HepG2 (cell line): ENCODE data around the gene CILP2. TPM values are rescaled to one million over a fixed set of nuclear protein-coding genes. Genes with fewer than 3 reads are reported as not detected.
A peak's percentile ranks its signal among the peaks of the same experiment; 100 is the strongest.

ENCODE experiments used
- ATAC-seq: fragments of 200-7000 bp; cut with Tn5 transposase; 3 replicates; pipeline ENCODE4 v1.9.1; 2020; ENCODE audit warnings: mild to moderate bottlenecking, moderate library complexity
- BruUV-seq: library from RNA; stranded (reverse); fragments of 400-500 nt; replicated peaks from 2 replicates; lab custom pipeline; 2021; lab: Mats Ljungman, UMichigan
- CTCF ChIA-PET: fragments of 300-600 bp; formaldehyde crosslinking; extraction: SDS; loops from one replicate; lab custom pipeline; 2021; ENCODE audit warnings: low total read pairs, inconsistent platforms, low intra/inter-chr PET ratio; lab: Yijun Ruan, JAX
- POLR2A ChIA-PET: fragments of 350-600 bp; sonication (Branson Sonifier 250); formaldehyde crosslinking; loops from one replicate; lab custom pipeline; 2020; ENCODE audit warnings: antibody characterized with exemption, inconsistent platforms; lab: Yijun Ruan, JAX
- DNase-seq: peaks from one replicate; pipeline ENCODE4 v3.0.0-alpha.2; 2015; ENCODE audit warnings: low spot score
- FAIRE-seq: peaks from 3 replicates; lab custom pipeline; 2011; peaks lifted over from hg19 to GRCh38; lab: Jason Lieb, UNC
- H2AFZ ChIP-seq: one replicate; pipeline ENCODE4 v1.6.1; 2011; ENCODE audit warnings: low read length, inconsistent platforms
- H3K27ac ChIP-seq: fragments of 300-600 bp; 3 replicates; pipeline ENCODE4 v1.8.0; 2011; ENCODE audit warnings: mixed run types, mild to moderate bottlenecking, mixed read lengths, low read length, inconsistent platforms; ENCODE audit not compliant: insufficient read depth; ENCODE audit errors: extremely low read length
- H3K27me3 ChIP-seq, 2 experiments: fragments of 200-600 bp in 1 of 2; 2 replicates in 1 of 2; 3 replicates in 1 of 2; pipeline versions ENCODE4 v1.6.0 to v1.8.0; 2011; ENCODE audit warnings: low read length in 2 of 2, mild to moderate bottlenecking in 2 of 2, moderate library complexity in 2 of 2, inconsistent platforms in 1 of 2; ENCODE audit not compliant: insufficient read depth in 2 of 2, control insufficient read depth in 1 of 2
- H3K36me3 ChIP-seq, 2 experiments: fragments of 200-600 bp in 1 of 2; replicated peaks in 1 of 2; 2 replicates in 1 of 2; 3 replicates in 1 of 2; pipeline versions ENCODE4 v1.5.1 to v1.8.0; 2011; ENCODE audit warnings: low read length in 2 of 2, inconsistent platforms in 1 of 2; ENCODE audit not compliant: insufficient read depth in 2 of 2, control insufficient read depth in 1 of 2
- H3K4me1 ChIP-seq: 2 replicates; pipeline ENCODE4 v1.5.1; 2012; ENCODE audit warnings: low read length, inconsistent platforms; ENCODE audit not compliant: insufficient read depth
- H3K4me2 ChIP-seq: 2 replicates; pipeline ENCODE4 v1.6.0; 2011; ENCODE audit warnings: low read depth, low read length, inconsistent platforms
- H3K4me3 ChIP-seq, 3 experiments: fragments of 200-600 bp in 1 of 3; sonication (generic), shearing (Covaris generic) in 1 of 3; replicated peaks in 1 of 3; 2 replicates each; pipeline ENCODE4 v1.5.1; 2011 to 2016; ENCODE audit warnings: low read length in 3 of 3, inconsistent platforms in 2 of 3, low read depth in 2 of 3, mild to moderate bottlenecking in 2 of 3, control low read depth in 1 of 3, mixed read lengths in 1 of 3; ENCODE audit not compliant: insufficient read depth in 1 of 3
- H3K79me2 ChIP-seq: one replicate; pipeline ENCODE4 v1.6.1; 2011; ENCODE audit warnings: low read length, inconsistent platforms; ENCODE audit not compliant: insufficient read depth
- H3K9ac ChIP-seq: 2 replicates; pipeline ENCODE4 v1.6.0; 2011; ENCODE audit warnings: mild to moderate bottlenecking, low read depth, low read length, inconsistent platforms; ENCODE audit not compliant: insufficient read depth
- H3K9me3 ChIP-seq: 2 replicates; pipeline ENCODE4 v1.5.1; 2012; ENCODE audit warnings: mild to moderate bottlenecking, low read length
- H4K20me1 ChIP-seq: 2 replicates; pipeline ENCODE4 v1.6.0; 2011; ENCODE audit warnings: inconsistent platforms, mild to moderate bottlenecking, low read length, moderate library complexity; ENCODE audit not compliant: insufficient read depth
- CBX2 ChIP-seq, 2 experiments: fragments of 200-600 bp in 1 of 2; sonication (generic); formaldehyde crosslinking in 1 of 2; IDR thresholded peaks; 2 replicates each; pipeline versions ENCODE4 v1.7.0 to v1.8.1; 2018 to 2022; ENCODE audit warnings: low read depth in 2 of 2, low read length in 1 of 2, mild to moderate bottlenecking in 1 of 2, missing genetic modification reagents in 1 of 2
- HIVEP1 ChIP-seq: sonication (generic); formaldehyde crosslinking; IDR thresholded peaks from 2 replicates; pipeline ENCODE4 v1.4.0; 2020; ENCODE audit warnings: mild to moderate bottlenecking, missing genetic modification reagents
- NCOA1 ChIP-seq: sonication (generic); formaldehyde crosslinking; IDR thresholded peaks from 2 replicates; pipeline ENCODE4 v1.9.0; 2021; ENCODE audit warnings: missing genetic modification reagents
- NFKB2 ChIP-seq: sonication (generic); formaldehyde crosslinking; IDR thresholded peaks from 2 replicates; pipeline ENCODE4 v1.4.0; 2020; ENCODE audit warnings: missing genetic modification reagents, borderline replicate concordance
- SNAPC2 ChIP-seq: sonication (generic); formaldehyde crosslinking; IDR thresholded peaks from 2 replicates; pipeline ENCODE4 v1.8.1; 2022; ENCODE audit warnings: mild to moderate bottlenecking, missing genetic modification reagents
- SP5 ChIP-seq: IDR thresholded peaks from 2 replicates; pipeline ENCODE4 v1.6.1; 2016; ENCODE audit warnings: low read depth, borderline replicate concordance
- SSRP1 ChIP-seq: IDR thresholded peaks from 2 replicates; pipeline ENCODE4 v1.6.1; 2016; ENCODE audit warnings: control low read depth
- STAG1 ChIP-seq: sonication (generic); formaldehyde crosslinking; IDR thresholded peaks from 2 replicates; pipeline ENCODE4 v1.4.0; 2020; ENCODE audit warnings: missing genetic modification reagents
- ZMYM3 ChIP-seq: sonication (generic); formaldehyde crosslinking; IDR thresholded peaks from 2 replicates; pipeline ENCODE4 v1.5.1; 2020; ENCODE audit warnings: mild to moderate bottlenecking, missing genetic modification reagents
- ZNF121 ChIP-seq: sonication (generic); formaldehyde crosslinking; IDR thresholded peaks from 2 replicates; pipeline ENCODE4 v1.5.0; 2020; ENCODE audit warnings: mild to moderate bottlenecking, missing genetic modification reagents
- ZNF282 ChIP-seq: fragments of 450-650 bp; IDR thresholded peaks from 2 replicates; pipeline ENCODE4 v1.6.1; 2018; ENCODE audit not compliant: partially characterized antibody
- ZSCAN22 ChIP-seq: sonication (generic); formaldehyde crosslinking; IDR thresholded peaks from 2 replicates; pipeline ENCODE4 v1.4.0; 2020; ENCODE audit warnings: mild to moderate bottlenecking, missing genetic modification reagents
- WGBS: methylation state at CpG from one replicate; pipeline ENCODE4 v1.1.6; 2017; ENCODE audit warnings: low lambda C conversion rate; 5-methylcytosine and 5-hydroxymethylcytosine counted together
- in situ Hi-C: cut with HindIII; loops from 2 replicates; pipeline ENCODE4 v1.10.0; 2017; ENCODE audit warnings: low pct_unique_long_range_greater_than_20kb; ENCODE audit not compliant: extremely low pct_ligation_motif_present
- intact Hi-C: fragments of 100-400 bp; cut with micrococcal nuclease; formaldehyde crosslinking; loops from one replicate; pipeline ENCODE4 v1.10.0; 2022; ENCODE audit not compliant: unreplicated experiment
- polyA plus RNA-seq, 8 experiments: library from polyadenylated mRNA; depleted of rRNA in 3 of 8; stranded (reverse) in 7 of 8; unstranded in 1 of 8; fragments of >200 nt; fragmentation: Illumina TruSeq in 4 of 8; extraction: Trizol in 4 of 8; gene quantifications; 2 replicates each; pipeline versions ENCODE4 v1.2.1 to v1.2.3, GENCODE V29; 2011 to 2016; ENCODE audit warnings: low read depth in 4 of 8, missing spikeins in 1 of 8, mixed read lengths in 1 of 8; ENCODE audit not compliant: insufficient read depth in 1 of 8
- total RNA-seq, 5 experiments: library from RNA; depleted of rRNA; stranded (reverse); fragments of >200 nt; fragmentation: Illumina TruSeq; extraction: Trizol; gene quantifications; 2 replicates each; pipeline ENCODE4 v1.2.3, GENCODE V29; 2016; ENCODE audit warnings: low read depth in 1 of 5
- TF ChIP-seq, protein P1 (sequence below): sonication (generic); formaldehyde crosslinking; IDR thresholded peaks from 2 replicates; pipeline ENCODE4 v1.5.0; 2020; ENCODE audit warnings: mild to moderate bottlenecking, missing genetic modification reagents, moderate library complexity
- TF ChIP-seq, protein P2 (sequence below): sonication (generic); formaldehyde crosslinking; IDR thresholded peaks from 2 replicates; pipeline ENCODE4 v1.5.1; 2020; ENCODE audit warnings: mild to moderate bottlenecking, missing genetic modification reagents, moderate library complexity

CILP2 gene
- total and polyA plus RNA-seq, 2 of the 13 experiments (the other 11 are each of a cell fraction or from before 2014, with no cell fraction given), result 0.09 to 0.37 TPM

DNA sequence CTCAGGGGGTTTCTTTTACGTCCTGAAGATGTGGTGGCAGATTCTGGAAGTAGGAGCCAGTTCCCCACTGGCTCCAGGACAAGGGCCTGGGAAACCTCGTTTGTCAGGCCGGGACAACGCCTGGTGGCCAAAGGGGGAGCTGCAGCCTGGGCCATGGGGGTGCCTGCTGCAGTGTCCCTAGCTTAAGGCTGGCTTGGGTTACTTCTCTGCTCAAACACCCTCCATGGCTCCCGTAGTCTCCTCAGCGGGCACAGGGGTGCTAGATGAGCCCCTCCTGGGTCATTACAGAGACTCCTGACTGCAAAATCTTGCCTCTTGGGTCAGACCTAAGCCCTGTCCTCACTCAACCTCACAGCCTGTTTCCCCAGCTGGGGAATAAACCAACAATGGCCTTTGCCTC, 14.7 kb downstream of the CILP2 start:
- Histone ChIP-seq H4K20me1 (no peaks in the 10 kb centered on the region), H3K27me3 (peaks cover 3 to 42% of the 10 kb centered on the region in 2 experiments; a peak in 4 of 5 replicates), H3K9me3 (no peaks in the 10 kb centered on the region), H3K9ac (no peak overlapping the region), H2AFZ (no peak overlapping the region), H3K4me1 (no peaks in the 10 kb centered on the region), H3K27ac (no peak overlapping the region), H3K4me2 (no peak overlapping the region), H3K4me3 (no peak overlapping the region), H3K36me3 (no peaks in the 10 kb centered on the region), H3K79me2 (no peaks in the 10 kb centered on the region)
- POLR2A ChIA-PET, result no interaction called here
- ATAC-seq (peak; percentile 73), FAIRE-seq (no peak), DNase-seq (no peak)
- TF ChIP-seq STAG1 (CRISPR knock-in tag) (peak; percentile 46), ZNF121 (CRISPR knock-in tag) (peak; percentile 60; the same call in 1 of the 2 replicates), ZSCAN22 (no peak), ZMYM3 (CRISPR knock-in tag) (peak; percentile 11; the same call in 1 of the 2 replicates), SSRP1 (CRISPR knock-in tag) (no peak)
- TF ChIP-seq, protein P1, sequence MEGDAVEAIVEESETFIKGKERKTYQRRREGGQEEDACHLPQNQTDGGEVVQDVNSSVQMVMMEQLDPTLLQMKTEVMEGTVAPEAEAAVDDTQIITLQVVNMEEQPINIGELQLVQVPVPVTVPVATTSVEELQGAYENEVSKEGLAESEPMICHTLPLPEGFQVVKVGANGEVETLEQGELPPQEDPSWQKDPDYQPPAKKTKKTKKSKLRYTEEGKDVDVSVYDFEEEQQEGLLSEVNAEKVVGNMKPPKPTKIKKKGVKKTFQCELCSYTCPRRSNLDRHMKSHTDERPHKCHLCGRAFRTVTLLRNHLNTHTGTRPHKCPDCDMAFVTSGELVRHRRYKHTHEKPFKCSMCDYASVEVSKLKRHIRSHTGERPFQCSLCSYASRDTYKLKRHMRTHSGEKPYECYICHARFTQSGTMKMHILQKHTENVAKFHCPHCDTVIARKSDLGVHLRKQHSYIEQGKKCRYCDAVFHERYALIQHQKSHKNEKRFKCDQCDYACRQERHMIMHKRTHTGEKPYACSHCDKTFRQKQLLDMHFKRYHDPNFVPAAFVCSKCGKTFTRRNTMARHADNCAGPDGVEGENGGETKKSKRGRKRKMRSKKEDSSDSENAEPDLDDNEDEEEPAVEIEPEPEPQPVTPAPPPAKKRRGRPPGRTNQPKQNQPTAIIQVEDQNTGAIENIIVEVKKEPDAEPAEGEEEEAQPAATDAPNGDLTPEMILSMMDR (CRISPR knock-in tag), result peak; percentile 58
- in situ Hi-C loops, result loop anchor here (25.0 kb wide), 1 partner anchor 1010 kb away; the partner anchor contains the start of gene ZNF737
- BruUV-seq, result no TSS peak
- CTCF ChIA-PET, result no interaction called here
- intact Hi-C loops, result no loop called here
- WGBS, result 30% methylated on average over 1 of the region's 6 CpGs

DNA sequence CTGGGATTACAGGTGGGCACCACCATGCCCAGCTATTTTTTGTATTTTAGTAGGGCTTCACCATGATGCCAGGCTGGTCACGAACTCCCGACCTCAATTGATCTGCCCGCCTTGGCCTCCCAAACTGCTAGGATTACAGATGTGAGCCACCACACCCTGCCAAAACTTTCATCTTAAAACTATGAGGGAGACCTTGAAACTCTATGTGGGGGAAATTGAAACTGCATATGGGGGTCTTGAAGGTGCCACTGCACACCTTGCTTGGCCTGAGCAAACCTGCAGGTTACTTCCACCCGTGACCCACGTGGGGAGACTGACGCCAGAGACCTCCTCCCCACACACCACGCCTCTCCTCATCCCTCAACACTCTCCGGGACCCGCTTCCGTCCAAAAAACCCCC, 15.6 kb downstream of the CILP2 start:
- DNase-seq, result no peak
- Histone ChIP-seq H3K27ac (no peak overlapping the region), H3K9ac (no peak overlapping the region), H3K4me1 (no peaks in the 10 kb centered on the region), H4K20me1 (no peaks in the 10 kb centered on the region), H3K27me3 (peaks cover 3 to 41% of the 10 kb centered on the region in 2 experiments; a peak in 4 of 5 replicates), H3K9me3 (no peaks in the 10 kb centered on the region), H2AFZ (no peak overlapping the region), H3K4me3 (no peak overlapping the region), H3K36me3 (no peaks in the 10 kb centered on the region), H3K4me2 (no peak overlapping the region), H3K79me2 (no peaks in the 10 kb centered on the region)
- FAIRE-seq, result no peak
- intact Hi-C loops (no loop called here), in situ Hi-C loops (loop anchor here (25.0 kb wide), 1 partner anchor 1009 kb away; the partner anchor contains the start of gene ZNF737)
- CTCF ChIA-PET, result interaction anchor here (1.0 to 2.0 kb wide), 2 partner anchors 22 to 90 kb away, joined by 3 to 4 read pairs; partner anchors contain the start of gene GMIP
- POLR2A ChIA-PET, result no interaction called here
- no peak for ATAC-seq
- BruUV-seq, result no TSS peak
- WGBS, result 67% methylated on average over 7 of the region's 10 CpGs
- TF ChIP-seq NCOA1 (no peak), SNAPC2 (CRISPR knock-in tag) (no peak), HIVEP1 (CRISPR knock-in tag) (no peak), NFKB2 (CRISPR knock-in tag) (no peak), SP5 (no peak), CBX2 (IDR thresholded peaks at IDR 0.05; ENCODE audit: low read depth, low read length) (no peak), CBX2 (CRISPR knock-in tag; IDR thresholded peaks at IDR 0.05; ENCODE audit: low read depth) (no peak), ZNF282 (no peak)
- TF ChIP-seq, protein P2, sequence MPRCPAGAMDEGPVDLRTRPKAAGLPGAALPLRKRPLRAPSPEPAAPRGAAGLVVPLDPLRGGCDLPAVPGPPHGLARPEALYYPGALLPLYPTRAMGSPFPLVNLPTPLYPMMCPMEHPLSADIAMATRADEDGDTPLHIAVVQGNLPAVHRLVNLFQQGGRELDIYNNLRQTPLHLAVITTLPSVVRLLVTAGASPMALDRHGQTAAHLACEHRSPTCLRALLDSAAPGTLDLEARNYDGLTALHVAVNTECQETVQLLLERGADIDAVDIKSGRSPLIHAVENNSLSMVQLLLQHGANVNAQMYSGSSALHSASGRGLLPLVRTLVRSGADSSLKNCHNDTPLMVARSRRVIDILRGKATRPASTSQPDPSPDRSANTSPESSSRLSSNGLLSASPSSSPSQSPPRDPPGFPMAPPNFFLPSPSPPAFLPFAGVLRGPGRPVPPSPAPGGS (CRISPR knock-in tag), result no peak
